Activated naive CD4-positive, alpha-beta T cell treated with anti-CD3 and anti-CD28 coated beads, Interleukin-2, amount 50 U/mL, for 24 hours (primary cell): Measurements from ENCODE around the gene ALCAM.

ENCODE experiments used
- H3K27ac Mint-ChIP-seq: one replicate; pipeline ENCODE4 v1.8.0; 2021; ENCODE audit warnings: mild to moderate bottlenecking, mixed read lengths
- H3K27me3 Mint-ChIP-seq: one replicate; pipeline ENCODE4 v1.8.0; 2021; ENCODE audit warnings: mixed read lengths
- H3K36me3 Mint-ChIP-seq: one replicate; pipeline ENCODE4 v1.8.0; 2021; ENCODE audit warnings: mixed read lengths
- H3K4me1 Mint-ChIP-seq: one replicate; pipeline ENCODE4 v1.8.0; 2021; ENCODE audit warnings: mixed read lengths
- H3K4me3 Mint-ChIP-seq: one replicate; pipeline ENCODE4 v1.8.0; 2021; ENCODE audit warnings: mild to moderate bottlenecking, mixed read lengths
- H3K9me3 Mint-ChIP-seq: one replicate; pipeline ENCODE4 v1.8.0; 2021; ENCODE audit warnings: mixed read lengths

ALCAM gene

GRCh38 chr3:105427332-105427731 lies 60.6 kb downstream of the ALCAM start:
- no peaks in the 10 kb centered on the region for H3K4me1 Mint-ChIP-seq
- H3K27me3 Mint-ChIP-seq, result peaks cover 4% of the 10 kb centered on the region
- H3K36me3 Mint-ChIP-seq, result peaks cover 2% of the 10 kb centered on the region
- H3K4me3 Mint-ChIP-seq, result no peak overlapping the region
- no peak overlapping the region for H3K27ac Mint-ChIP-seq
- no peaks in the 10 kb centered on the region for H3K9me3 Mint-ChIP-seq

DNA sequence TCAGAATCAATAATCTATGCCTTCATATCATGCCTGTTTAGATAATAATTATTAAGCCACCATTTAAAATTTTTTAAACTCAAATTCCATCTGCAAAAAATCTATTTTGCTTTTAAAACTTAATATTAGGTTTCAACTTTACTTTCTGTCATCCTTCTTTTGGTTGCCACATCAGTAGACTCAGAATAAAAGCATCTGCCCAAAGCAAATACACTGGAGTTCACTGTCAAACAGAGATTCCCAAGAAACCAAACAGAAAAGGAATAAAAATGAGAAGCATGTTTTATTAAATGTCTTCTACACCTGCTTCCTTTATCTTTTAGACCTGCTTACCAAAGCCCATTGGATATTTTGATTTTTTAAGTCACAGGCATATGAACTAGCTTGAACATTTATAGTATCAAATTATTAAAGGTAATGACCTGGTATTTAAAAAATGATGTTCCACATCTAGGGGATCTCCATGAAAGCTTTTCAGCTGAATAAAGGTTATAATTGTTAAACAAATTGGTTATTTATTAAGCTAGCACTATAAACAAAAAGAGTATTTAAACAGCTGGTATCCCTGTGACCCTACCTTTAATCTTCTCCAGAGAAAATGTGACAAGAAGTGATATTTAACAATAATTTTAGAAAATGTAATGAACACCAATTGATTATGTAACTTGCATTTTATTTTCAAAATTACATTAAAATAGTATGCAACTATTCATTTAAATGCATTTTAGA lies 62.5 kb downstream of the ALCAM start:
- Mint-ChIP-seq H3K9me3 (no peaks in the 10 kb centered on the region), H3K27me3 (peaks cover 4% of the 10 kb centered on the region), H3K4me3 (no peak overlapping the region), H3K4me1 (no peaks in the 10 kb centered on the region), H3K27ac (no peak overlapping the region), H3K36me3 (peaks cover 2% of the 10 kb centered on the region)

GRCh38 chr3:105430455-105430854 lies 63.7 kb downstream of the ALCAM start:
- Mint-ChIP-seq H3K4me1 (no peaks in the 10 kb centered on the region), H3K4me3 (no peak overlapping the region), H3K9me3 (no peaks in the 10 kb centered on the region), H3K27me3 (peaks cover 3% of the 10 kb centered on the region), H3K36me3 (peaks cover 2% of the 10 kb centered on the region), H3K27ac (no peak overlapping the region)

GRCh38 chr3:105431200-105431599 lies 64.5 kb downstream of the ALCAM start:
- Mint-ChIP-seq H3K27me3 (peaks cover 3% of the 10 kb centered on the region), H3K4me1 (no peaks in the 10 kb centered on the region), H3K9me3 (no peaks in the 10 kb centered on the region), H3K4me3 (no peak overlapping the region), H3K27ac (no peak overlapping the region), H3K36me3 (peaks cover 2% of the 10 kb centered on the region)

GRCh38 chr3:105435277-105435676 lies 68.6 kb downstream of the ALCAM start:
- Mint-ChIP-seq H3K4me3 (no peak overlapping the region), H3K36me3 (peaks cover 2% of the 10 kb centered on the region), H3K4me1 (no peaks in the 10 kb centered on the region), H3K27me3 (peaks cover 3% of the 10 kb centered on the region), H3K27ac (no peak overlapping the region), H3K9me3 (no peaks in the 10 kb centered on the region)

DNA sequence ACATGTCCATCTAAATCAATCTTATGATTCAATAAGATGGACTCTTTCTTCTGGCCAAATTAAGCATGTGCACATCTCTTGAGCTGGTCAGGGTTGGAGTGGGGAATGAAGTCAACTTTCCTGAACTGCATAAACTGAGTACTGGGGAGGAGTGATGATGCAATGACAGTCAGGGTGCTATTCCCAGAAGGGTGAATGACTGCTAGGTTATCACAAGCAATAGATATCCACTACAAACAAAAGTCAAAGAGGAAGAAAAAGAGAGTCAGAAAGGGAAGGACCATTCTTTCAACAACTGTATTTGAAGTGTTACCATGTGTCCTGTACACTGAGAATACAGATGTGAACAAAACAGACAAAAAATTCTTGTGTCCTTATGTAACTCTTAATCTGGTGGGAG lies 70.0 kb downstream of the ALCAM start:
- Mint-ChIP-seq H3K4me3 (no peak overlapping the region), H3K36me3 (no peaks in the 10 kb centered on the region), H3K27me3 (no peaks in the 10 kb centered on the region), H3K4me1 (no peaks in the 10 kb centered on the region), H3K27ac (no peak overlapping the region), H3K9me3 (no peaks in the 10 kb centered on the region)

GRCh38 chr3:105440113-105440512 lies 73.4 kb downstream of the ALCAM start:
- Mint-ChIP-seq H3K36me3 (no peaks in the 10 kb centered on the region), H3K4me3 (no peak overlapping the region), H3K27ac (no peak overlapping the region), H3K27me3 (no peaks in the 10 kb centered on the region), H3K4me1 (no peaks in the 10 kb centered on the region), H3K9me3 (no peaks in the 10 kb centered on the region)

DNA sequence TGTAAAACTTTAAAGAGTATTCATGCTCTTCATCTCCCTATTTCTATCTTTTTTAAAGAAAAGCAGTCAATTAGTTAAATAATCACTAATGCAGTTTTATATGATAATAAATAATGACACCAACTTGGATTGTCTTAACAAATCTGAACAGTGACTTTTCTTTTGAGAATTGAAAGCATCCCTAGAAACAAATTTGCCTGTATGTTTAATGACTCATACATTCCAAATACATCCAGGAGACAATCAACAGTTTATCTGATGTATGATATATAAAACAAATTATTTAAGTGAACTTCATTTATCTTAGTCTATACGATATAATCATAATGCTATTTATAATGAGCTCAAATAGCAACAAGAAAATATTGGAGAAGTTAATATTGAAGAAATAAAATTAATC lies 78.0 kb downstream of the ALCAM start:
- H3K4me3 Mint-ChIP-seq, result no peak overlapping the region

GRCh38 chr3:105448338-105448982 lies 81.8 kb downstream of the ALCAM start:
- H3K27me3 Mint-ChIP-seq, result no peaks in the 10 kb centered on the region
- H3K36me3 Mint-ChIP-seq, result no peaks in the 10 kb centered on the region
- H3K9me3 Mint-ChIP-seq, result no peaks in the 10 kb centered on the region
- no peak overlapping the region for H3K4me3 Mint-ChIP-seq
- no peaks in the 10 kb centered on the region for H3K4me1 Mint-ChIP-seq
- no peak overlapping the region for H3K27ac Mint-ChIP-seq

More for the DNA sequence above, 78.0 kb downstream of the ALCAM start:
- H3K36me3 Mint-ChIP-seq, result no peaks in the 10 kb centered on the region
- no peaks in the 10 kb centered on the region for H3K4me1 Mint-ChIP-seq
- H3K27me3 Mint-ChIP-seq, result no peaks in the 10 kb centered on the region
- no peak overlapping the region for H3K27ac Mint-ChIP-seq
- no peaks in the 10 kb centered on the region for H3K9me3 Mint-ChIP-seq

DNA sequence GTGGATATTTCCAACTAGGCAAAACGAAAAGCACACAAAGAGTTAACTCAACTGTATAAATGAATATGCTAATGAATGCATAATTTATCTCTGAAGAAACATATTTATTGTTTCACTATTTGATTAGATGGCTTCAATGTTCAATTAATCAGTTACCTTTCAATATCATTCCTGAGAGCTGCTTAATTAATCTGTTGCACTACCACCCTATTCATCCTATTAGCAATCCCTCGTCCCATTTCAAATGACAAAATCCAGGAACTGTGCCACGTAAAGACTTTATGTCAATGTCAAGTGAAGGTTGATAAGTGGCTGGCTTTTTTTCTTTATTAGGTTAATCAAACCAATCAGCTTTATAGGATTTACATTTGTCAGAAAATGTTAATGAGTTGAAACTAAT lies 82.7 kb downstream of the ALCAM start:
- Mint-ChIP-seq H3K27ac (no peak overlapping the region), H3K4me3 (no peak overlapping the region)

GRCh38 chr3:105456017-105456416 lies 89.3 kb downstream of the ALCAM start:
- no peaks in the 10 kb centered on the region for H3K27me3 Mint-ChIP-seq
- H3K4me1 Mint-ChIP-seq, result no peaks in the 10 kb centered on the region
- H3K27ac Mint-ChIP-seq, result no peak overlapping the region
- H3K9me3 Mint-ChIP-seq, result no peaks in the 10 kb centered on the region
- H3K36me3 Mint-ChIP-seq, result peaks cover 2% of the 10 kb centered on the region
- no peak overlapping the region for H3K4me3 Mint-ChIP-seq

More for the DNA sequence above, 82.7 kb downstream of the ALCAM start:
- H3K27me3 Mint-ChIP-seq, result no peaks in the 10 kb centered on the region
- H3K36me3 Mint-ChIP-seq, result peaks cover 2% of the 10 kb centered on the region
- H3K9me3 Mint-ChIP-seq, result no peaks in the 10 kb centered on the region
- no peaks in the 10 kb centered on the region for H3K4me1 Mint-ChIP-seq

GRCh38 chr3:105458518-105459215 lies 92.0 kb downstream of the ALCAM start:
- H3K27ac Mint-ChIP-seq, result no peak overlapping the region
- H3K4me1 Mint-ChIP-seq, result no peaks in the 10 kb centered on the region
- no peak overlapping the region for H3K4me3 Mint-ChIP-seq
- peaks cover 2% of the 10 kb centered on the region for H3K36me3 Mint-ChIP-seq
- no peaks in the 10 kb centered on the region for H3K9me3 Mint-ChIP-seq
- H3K27me3 Mint-ChIP-seq, result peaks cover 1% of the 10 kb centered on the region

GRCh38 chr3:105459566-105460290 lies 93.0 kb downstream of the ALCAM start:
- no peaks in the 10 kb centered on the region for H3K9me3 Mint-ChIP-seq

DNA sequence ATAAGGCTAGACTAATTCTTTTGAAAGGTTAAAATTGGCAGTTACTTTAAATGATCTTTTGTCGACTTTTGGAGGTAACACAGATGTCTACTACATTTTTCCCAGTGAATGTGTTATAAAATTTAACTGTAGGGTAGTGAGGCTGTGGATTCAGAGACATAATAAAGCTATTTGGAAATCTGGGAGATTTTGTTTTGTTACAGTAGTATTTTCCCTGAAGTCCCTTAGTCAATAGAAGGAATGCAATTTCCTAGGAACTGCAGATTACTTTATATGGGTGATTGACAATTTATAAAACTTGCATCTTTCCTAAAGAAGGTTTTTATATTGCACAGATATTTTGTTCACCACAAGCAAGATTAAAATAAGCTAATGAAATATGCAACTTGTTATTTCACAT lies 96.9 kb downstream of the ALCAM start:
- H3K9me3 Mint-ChIP-seq, result no peaks in the 10 kb centered on the region

More at GRCh38 chr3:105459566-105460290, 93.0 kb downstream of the ALCAM start:
- H3K4me3 Mint-ChIP-seq, result no peak overlapping the region
- H3K4me1 Mint-ChIP-seq, result no peaks in the 10 kb centered on the region
- no peak overlapping the region for H3K27ac Mint-ChIP-seq
- peaks cover 1% of the 10 kb centered on the region for H3K27me3 Mint-ChIP-seq
- H3K36me3 Mint-ChIP-seq, result no peaks in the 10 kb centered on the region

DNA sequence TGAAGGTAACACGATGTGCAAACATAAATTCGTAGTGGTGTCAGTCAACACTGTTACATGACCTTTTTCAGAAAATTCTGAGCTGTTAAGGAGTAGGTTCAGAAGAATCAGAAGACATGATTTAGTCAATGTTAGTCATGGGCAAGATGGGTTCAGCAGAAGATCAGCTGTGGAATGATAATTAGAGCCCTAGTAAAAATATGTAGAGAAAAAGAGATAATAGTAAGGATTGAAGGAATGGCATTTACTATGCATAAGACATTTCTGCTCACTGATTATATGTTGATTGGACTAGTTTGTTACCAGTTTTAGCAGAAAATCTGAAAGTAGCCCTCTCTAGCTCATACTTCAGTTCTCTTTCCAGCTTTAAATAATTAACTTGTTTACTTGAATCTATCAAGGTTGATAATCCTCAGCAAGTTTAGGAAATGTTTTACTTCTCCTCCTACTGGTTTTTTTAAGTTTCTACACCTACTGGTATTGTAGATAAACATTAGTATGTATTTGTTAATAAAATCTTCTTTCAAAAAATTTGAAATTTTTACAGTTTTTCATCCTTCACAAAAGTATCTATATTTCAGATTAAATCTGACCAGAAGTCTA lies 98.6 kb downstream of the ALCAM start:
- no peak overlapping the region for H3K27ac Mint-ChIP-seq
- no peaks in the 10 kb centered on the region for H3K4me1 Mint-ChIP-seq
- no peaks in the 10 kb centered on the region for H3K36me3 Mint-ChIP-seq
- H3K4me3 Mint-ChIP-seq, result no peak overlapping the region
- no peaks in the 10 kb centered on the region for H3K9me3 Mint-ChIP-seq
- H3K27me3 Mint-ChIP-seq, result peaks cover 1% of the 10 kb centered on the region

More for the DNA sequence above, 96.9 kb downstream of the ALCAM start:
- peaks cover 1% of the 10 kb centered on the region for H3K27me3 Mint-ChIP-seq
- no peaks in the 10 kb centered on the region for H3K4me1 Mint-ChIP-seq
- no peak overlapping the region for H3K27ac Mint-ChIP-seq
- no peaks in the 10 kb centered on the region for H3K36me3 Mint-ChIP-seq
- no peak overlapping the region for H3K4me3 Mint-ChIP-seq
